ENCODE results near the gene ROR1.

DNA sequence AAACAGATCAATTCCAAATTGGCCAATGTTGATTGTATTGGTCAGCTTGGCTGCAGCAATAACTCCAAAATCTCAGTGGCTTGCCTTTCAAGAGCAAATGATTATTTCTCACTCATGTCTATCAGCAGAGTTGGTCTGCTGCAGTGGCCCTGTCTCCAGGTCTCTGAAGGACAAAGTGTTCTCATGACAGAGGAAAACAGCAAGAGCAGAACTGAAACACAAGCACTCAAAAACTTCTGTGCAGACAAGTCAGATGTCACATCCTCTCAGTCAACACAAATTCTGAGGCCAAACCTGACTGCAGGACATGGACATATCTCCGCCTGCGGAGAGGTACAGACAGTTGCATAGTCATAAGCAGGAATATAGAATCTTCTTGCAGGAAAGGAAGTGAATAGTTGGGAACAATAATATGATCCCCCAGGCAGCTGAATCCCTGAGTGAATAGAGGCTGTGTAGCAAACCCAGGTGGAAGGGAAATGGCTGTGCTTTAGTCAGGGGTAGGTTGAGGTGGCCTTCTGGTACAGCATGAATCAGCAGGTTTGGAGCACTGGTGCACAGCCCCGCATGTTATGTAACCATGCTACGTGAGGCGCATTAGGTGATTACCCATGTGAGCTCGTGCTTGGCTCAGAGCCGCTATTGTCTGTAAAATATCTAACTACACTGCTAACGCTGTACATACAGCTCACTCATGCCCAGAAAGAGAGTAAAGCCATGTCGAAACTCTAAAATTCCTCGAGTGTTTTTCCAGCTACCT, 412.5 kb downstream of the ROR1 start:
- TF ChIP-seq EZH2 (IDR thresholded peaks at IDR 0.05; ENCODE audit: low read depth): no peak
- TF ChIP-seq, protein P1, sequence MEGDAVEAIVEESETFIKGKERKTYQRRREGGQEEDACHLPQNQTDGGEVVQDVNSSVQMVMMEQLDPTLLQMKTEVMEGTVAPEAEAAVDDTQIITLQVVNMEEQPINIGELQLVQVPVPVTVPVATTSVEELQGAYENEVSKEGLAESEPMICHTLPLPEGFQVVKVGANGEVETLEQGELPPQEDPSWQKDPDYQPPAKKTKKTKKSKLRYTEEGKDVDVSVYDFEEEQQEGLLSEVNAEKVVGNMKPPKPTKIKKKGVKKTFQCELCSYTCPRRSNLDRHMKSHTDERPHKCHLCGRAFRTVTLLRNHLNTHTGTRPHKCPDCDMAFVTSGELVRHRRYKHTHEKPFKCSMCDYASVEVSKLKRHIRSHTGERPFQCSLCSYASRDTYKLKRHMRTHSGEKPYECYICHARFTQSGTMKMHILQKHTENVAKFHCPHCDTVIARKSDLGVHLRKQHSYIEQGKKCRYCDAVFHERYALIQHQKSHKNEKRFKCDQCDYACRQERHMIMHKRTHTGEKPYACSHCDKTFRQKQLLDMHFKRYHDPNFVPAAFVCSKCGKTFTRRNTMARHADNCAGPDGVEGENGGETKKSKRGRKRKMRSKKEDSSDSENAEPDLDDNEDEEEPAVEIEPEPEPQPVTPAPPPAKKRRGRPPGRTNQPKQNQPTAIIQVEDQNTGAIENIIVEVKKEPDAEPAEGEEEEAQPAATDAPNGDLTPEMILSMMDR (conservative IDR thresholded peaks at IDR 0.05): no peak
